H7 (cell line): Measurements from ENCODE around the gene CDH23. TPM values are rescaled to one million over a fixed set of nuclear protein-coding genes. Genes with fewer than 3 reads are reported as not detected.

Source experiments
- DNase-seq: peaks from one replicate; pipeline ENCODE4 v3.0.0; 2012
- H3K27me3 ChIP-seq: 2 replicates; pipeline ENCODE4 v1.6.0; 2011; ENCODE audit warnings: mild to moderate bottlenecking, low read length; ENCODE audit not compliant: control insufficient read depth, insufficient read depth
- H3K36me3 ChIP-seq: replicated peaks from 2 replicates; pipeline ENCODE4 v1.5.1; 2011; ENCODE audit warnings: low read length; ENCODE audit not compliant: control insufficient read depth, insufficient read depth
- H3K4me3 ChIP-seq: 2 replicates; pipeline ENCODE4 v1.5.1; 2011; ENCODE audit warnings: low read depth, mild to moderate bottlenecking, control low read depth, low read length, moderate library complexity; ENCODE audit not compliant: insufficient read depth
- total RNA-seq: library from RNA; depleted of rRNA; stranded (reverse); fragments of >200 nt; shearing (Covaris generic); gene quantifications from 2 replicates; pipeline ENCODE4 v1.2.3, GENCODE V29; 2014

Gene CDH23
- total RNA-seq, 1 experiment from 2014 or later = 4.5 TPM

DNA sequence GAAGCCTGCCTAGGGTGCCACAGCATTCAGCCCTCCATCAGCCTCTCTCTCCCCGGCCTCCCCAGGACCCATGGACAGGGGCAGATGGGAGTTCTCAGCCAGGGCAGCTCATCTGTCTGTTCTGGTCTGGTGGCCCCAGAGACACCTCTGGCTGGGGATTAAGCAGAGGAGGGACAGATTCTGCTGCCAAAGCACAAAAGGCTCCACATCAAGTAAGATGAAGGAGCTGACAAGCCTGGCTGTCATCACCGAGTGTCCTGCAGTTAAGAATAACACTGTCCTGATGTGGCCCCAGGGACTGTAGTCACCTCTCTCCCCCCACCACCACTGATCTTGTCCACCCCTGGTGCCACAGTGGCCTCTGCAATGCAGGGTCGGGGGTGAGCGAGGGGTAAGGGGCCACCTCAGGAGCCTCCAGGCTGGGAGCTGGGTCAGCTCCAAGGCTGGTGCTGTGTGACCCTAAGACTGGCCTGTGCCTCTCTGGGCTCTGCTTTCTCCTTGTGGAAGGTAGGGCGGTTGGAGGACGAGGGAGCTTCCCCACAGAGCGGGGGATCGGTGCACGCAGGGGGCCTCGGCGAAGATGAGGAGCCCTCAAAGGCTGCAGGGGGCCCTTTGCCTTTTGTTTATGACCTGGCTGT lies 304.1 kb downstream of the CDH23 start:
- Histone ChIP-seq H3K4me3 (no peak overlapping the region), H3K27me3 (no peaks in the 10 kb centered on the region), H3K36me3 (no peaks in the 10 kb centered on the region)
- no peak for DNase-seq

DNA sequence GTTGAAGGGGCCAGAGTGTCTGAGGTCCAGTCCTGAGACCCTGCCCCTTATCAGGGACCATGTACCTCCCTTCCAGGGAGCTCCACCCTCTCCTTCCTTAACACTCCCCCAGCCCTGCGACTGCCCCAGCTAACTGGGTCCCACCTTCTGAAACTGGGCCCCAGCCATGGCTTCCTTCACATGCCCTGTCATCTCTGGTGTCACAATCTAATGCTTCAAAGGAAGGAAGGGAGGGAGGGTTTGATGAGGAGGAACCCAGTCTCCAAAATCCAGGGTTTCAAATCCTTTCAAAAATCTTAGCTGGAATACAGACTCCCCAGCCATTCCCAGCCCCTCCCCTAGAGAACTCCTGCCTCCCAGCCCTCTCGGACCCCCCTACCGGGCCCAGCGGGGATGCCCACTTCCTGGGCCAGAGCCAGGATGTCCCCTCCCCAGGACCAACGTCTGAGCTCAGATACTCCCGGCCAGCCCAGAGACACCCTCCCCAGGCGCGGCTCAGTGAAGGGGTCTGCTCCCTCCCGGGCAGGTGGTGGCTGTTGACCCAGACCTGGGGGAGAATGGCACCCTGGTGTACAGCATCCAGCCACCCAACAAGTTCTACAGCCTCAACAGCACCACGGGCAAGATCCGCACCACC lies 304.9 kb downstream of the CDH23 start:
- peak; percentile 64 for DNase-seq
- Histone ChIP-seq H3K36me3 (no peaks in the 10 kb centered on the region), H3K4me3 (no peak overlapping the region), H3K27me3 (no peaks in the 10 kb centered on the region)

DNA sequence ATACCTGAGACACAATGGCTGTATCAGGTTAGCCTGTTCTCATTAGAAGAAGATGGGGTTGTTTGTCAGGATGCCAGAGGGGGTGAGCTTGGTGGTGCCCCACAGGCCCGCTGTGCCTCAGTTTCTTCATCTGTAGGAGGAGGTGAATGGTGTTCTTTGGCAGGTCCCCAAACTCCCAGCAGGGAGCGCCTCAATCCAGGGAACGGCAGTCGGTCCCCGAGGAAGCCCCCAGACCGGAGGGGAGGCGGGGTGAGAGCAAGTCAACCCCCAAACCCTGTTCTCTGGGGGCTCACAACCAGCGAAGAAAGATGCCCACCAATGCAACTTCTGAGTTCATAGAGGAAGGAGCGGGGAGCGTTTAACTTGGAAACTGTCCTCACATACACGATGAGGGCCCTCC lies 306.9 kb downstream of the CDH23 start:
- no peak overlapping the region for H3K4me3 ChIP-seq
- H3K36me3 ChIP-seq = no peaks in the 10 kb centered on the region
- DNase-seq = no peak
- no peaks in the 10 kb centered on the region for H3K27me3 ChIP-seq

DNA sequence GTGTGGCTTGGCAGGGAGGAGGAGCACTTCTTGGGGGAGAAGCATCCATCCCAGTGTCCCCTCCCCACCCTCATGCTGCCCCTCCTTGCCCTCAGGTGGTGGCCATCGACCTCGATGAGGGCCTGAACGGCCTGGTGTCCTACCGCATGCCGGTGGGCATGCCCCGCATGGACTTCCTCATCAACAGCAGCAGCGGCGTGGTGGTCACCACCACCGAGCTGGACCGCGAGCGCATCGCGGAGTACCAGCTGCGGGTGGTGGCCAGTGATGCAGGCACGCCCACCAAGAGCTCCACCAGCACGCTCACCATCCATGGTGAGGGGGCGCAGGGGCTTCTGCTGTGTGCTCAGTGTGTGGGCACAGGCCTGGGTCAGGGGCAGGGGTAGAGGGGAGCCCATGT lies 308.1 kb downstream of the CDH23 start:
- H3K4me3 ChIP-seq = no peak overlapping the region
- no peak for DNase-seq
- H3K36me3 ChIP-seq = no peaks in the 10 kb centered on the region
- no peaks in the 10 kb centered on the region for H3K27me3 ChIP-seq

DNA sequence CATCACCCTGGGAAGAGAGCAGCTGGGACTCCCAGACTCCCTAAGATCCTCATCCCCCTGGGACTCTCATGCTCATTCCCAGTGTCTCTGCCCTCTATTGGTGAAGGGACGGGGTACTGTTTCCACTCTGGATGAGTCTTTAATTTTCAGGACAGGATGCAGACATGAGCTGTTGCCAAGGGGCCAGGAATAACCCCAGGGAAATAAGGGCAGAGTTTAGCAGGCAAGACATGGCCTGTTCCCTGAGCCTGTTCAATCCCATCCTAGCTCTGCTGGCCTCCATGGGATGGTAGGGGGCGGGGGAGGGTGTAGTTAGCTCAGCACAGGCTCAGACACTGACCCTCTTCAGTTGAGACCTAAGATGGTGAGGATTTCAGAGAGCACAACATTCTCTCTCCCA lies 308.9 kb downstream of the CDH23 start:
- Histone ChIP-seq H3K4me3 (no peak overlapping the region), H3K27me3 (no peaks in the 10 kb centered on the region), H3K36me3 (no peaks in the 10 kb centered on the region)
- DNase-seq = no peak

DNA sequence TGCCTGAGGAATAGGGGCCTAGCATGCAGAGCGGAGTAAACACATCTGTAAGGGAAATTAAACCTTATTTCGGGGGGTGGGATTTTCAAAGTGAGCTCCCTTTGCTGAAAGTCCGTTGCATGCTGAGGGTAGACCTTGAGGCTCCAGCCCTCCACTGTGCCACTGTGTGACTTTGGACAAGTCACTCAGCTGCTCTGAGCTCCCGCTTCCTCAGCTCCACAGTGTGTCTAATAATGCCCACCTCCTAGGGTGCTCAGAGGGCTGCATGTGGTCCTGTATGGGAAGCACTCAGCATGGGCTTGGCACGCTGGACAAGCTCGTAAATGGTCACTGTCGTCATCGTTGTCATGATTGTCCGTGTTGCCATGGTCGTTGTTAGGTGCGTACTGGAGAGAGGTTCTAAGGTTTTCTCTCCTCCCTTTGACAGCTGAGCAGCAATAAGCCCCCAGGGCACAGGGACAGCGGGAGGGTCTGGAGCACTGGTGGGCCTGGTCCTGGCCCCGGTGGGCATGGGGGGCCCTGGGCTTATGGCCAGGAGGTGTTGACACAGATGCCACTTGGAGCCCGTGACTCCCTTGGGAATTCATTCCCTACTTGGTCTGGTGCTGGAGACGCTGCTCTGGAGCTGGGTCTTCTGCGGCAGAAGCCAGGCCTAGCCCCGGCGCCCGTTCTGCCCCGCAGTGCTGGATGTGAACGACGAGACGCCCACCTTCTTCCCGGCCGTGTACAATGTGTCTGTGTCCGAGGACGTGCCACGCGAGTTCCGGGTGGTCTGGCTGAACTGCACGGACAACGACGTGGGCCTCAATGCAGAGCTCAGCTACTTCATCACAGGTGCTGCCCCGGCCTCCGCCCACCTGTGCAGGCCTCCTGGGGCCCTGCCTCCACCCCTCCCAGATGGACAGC lies 309.7 kb downstream of the CDH23 start:
- Histone ChIP-seq H3K36me3 (no peaks in the 10 kb centered on the region), H3K27me3 (no peaks in the 10 kb centered on the region), H3K4me3 (no peak overlapping the region)
- DNase-seq = no peak

DNA sequence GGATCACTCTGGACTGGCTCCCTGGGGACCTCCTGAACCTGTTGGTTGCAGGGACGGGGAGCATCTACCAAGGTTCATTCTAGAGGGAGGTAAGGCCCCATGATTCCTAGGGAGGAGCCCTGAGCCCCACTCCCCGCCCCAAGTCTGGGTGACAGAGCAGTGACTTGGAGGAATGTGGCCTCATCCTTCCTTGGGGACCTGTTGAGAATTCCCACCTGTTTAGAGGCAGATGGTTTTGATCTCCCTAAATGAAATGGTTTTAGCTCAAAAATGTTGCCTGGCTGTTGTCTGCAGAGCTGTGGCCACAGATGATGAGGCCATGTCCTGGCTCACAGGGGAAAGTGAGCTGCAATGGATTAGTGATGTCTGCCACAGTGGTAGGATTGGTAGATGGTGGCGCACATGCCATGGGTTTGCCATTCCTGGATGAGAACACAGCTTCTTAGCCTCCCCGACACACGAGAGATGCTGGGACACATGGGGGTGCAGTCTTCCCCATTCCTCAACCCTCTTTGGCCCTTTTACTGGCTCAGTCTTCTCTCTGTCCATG lies 310.6 kb downstream of the CDH23 start:
- DNase-seq = no peak
- no peaks in the 10 kb centered on the region for H3K27me3 ChIP-seq
- no peaks in the 10 kb centered on the region for H3K36me3 ChIP-seq
- no peak overlapping the region for H3K4me3 ChIP-seq

DNA sequence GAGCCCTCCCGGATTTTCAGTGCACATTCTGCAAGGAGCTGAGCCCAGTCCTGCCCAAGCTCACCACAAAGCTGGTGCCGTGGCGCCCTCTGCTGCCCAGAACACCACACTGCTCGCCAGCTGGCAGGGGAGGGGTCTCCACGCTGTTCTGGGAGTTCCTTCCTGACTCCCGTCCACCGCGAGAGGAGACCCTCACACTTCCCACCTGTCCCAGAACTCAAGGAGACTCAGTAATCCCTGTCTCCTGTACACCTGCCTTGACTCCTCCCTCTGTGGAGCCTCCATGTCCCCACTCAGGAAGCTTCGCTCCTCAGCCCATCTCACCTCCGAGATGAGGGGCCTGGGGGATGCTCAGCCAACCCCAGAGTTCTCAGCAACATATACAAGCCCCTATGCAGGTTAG lies 311.6 kb downstream of the CDH23 start:
- Histone ChIP-seq H3K4me3 (no peak overlapping the region), H3K27me3 (no peaks in the 10 kb centered on the region), H3K36me3 (no peaks in the 10 kb centered on the region)
- peak; percentile 95 for DNase-seq

DNA sequence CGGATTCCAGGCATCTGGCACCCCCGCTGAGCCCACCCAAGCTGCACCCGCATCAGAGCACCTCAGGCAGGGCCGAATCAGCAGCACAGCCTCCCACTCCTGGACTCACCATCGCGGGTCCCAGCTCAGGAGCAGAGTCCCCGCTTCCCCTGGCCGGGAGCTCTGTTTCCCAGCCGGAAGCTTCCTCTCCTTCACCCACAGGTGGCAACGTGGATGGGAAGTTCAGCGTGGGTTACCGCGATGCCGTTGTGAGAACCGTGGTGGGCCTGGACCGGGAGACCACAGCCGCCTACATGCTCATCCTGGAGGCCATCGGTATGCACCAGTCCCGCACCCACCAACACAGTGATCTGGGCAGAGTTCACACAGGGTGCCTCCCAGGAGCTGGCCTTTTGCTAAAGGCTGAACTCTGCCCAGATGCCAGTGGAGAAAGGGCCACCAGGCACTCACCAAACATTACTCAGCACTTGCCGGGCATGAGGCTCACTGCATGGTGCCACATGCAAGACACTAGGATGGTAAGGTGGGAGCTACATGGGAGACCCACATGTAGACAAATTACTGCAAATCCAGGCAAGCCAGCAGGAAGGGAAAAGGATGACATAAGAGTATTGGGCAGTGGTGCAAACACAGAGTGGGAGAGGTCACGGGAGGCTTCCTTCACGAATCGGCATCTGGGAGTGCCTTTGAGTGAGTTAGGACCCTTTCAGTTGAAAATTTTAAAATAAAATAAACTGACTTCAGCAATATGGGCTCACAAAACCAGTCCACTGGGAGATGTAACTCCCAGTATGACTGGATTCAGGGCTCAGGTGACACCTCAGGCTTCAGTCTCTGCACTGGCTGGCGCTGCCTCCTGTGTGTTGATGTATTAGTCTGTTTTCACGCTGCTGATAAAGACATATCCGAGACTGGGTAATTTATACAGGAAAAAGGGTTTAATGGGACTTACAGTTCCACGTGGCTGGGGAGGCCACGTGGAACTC lies 312.5 kb downstream of the CDH23 start:
- Histone ChIP-seq H3K4me3 (no peak overlapping the region), H3K36me3 (no peaks in the 10 kb centered on the region), H3K27me3 (no peaks in the 10 kb centered on the region)
- DNase-seq = no peak

DNA sequence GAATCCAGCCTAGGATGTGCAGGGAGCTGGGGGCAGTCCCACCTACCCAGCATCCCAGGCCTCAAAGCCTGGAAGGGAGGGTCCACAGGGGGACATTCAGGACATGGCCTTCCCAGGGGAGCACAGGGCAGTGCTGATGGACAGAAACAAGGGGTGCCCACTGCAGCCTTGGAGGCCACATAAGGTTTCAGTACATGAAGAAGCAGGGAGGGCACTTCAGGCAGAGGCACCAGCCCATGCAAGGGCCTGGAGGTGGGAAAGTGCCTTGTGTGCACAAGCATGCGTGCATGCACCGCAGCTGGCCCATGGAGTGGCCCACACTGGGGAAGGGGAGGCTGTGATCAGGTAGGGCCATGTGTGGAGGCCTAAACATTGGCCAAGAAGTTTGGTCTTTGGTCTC lies 313.8 kb downstream of the CDH23 start:
- Histone ChIP-seq H3K36me3 (no peaks in the 10 kb centered on the region), H3K27me3 (no peaks in the 10 kb centered on the region), H3K4me3 (no peak overlapping the region)
- DNase-seq = no peak

DNA sequence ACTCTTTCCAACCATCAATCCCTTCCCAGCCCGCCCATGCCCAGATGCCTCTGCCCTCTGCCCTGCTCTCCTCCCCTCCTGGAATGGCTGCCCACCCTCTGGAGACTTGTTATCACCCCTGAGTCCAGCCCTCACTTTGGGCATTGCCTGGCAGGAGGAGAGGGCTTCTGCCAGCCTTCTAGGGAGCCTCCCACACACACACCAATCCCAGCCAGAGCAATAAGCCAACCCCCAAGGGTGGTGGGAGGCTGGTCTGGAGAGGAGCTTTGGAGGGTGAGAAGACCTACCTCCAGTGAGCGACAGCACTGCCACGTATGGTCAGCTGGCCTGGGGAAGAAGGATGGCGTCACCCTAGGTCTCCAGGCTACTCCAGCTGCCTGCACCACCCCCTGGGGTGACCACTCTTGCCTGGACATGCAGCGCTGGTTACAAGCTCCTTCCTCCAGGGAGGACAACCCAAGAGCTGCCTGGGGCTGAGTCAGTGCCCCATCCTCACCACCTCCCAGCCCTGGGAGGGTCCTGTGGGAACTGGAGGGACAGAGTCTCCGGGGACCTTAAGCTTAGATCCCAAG lies 314.4 kb downstream of the CDH23 start:
- Histone ChIP-seq H3K27me3 (no peaks in the 10 kb centered on the region), H3K36me3 (no peaks in the 10 kb centered on the region), H3K4me3 (no peak overlapping the region)
- no peak for DNase-seq

DNA sequence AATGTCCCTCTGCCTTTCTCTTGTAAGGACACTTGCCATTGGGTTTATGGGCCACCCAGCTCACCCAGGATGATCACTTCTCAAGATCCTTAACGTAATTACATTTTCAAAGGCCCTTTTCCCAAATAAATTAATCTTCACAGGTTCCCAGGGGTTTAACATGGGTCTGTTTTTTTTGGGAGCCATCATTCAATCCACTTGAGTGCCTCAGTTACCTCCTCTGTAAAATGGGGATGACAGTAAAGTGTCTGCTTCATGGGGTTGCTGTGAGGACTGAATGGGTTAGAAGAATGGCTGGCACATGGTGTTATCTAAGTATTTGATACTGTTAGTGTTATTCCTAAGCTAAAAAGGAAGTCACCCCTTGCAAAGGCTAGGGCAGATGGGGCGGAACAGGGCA lies 315.4 kb downstream of the CDH23 start:
- no peak overlapping the region for H3K4me3 ChIP-seq
- no peaks in the 10 kb centered on the region for H3K27me3 ChIP-seq
- no peaks in the 10 kb centered on the region for H3K36me3 ChIP-seq
- DNase-seq = no peak

DNA sequence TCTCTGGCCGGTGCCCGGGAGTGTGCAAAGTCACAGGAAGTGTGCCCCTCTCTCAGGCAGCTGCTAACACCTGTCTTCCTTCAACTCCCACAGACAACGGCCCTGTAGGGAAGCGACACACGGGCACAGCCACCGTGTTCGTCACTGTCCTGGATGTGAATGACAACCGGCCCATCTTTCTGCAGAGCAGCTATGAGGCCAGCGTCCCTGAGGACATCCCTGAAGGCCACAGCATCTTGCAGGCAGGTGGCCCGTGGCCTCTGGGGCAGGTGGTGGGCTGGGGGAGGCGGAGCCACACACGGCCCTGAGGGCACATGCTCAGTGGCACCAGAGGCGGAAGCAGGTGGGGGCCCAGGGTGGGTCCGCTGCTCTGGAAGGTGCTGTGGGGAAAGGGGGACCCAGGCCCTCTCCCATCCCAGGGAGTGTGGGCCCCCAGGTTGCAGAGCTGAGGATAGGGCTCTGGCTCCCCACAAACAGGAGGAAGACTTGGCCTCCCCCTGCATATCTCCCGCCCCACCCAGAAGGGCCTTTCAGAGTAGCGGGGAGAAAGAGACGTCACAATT lies 315.9 kb downstream of the CDH23 start:
- no peak for DNase-seq
- no peak overlapping the region for H3K4me3 ChIP-seq
- no peaks in the 10 kb centered on the region for H3K36me3 ChIP-seq
- H3K27me3 ChIP-seq = no peaks in the 10 kb centered on the region
